Natural killer cell (primary cell): Measurements from ENCODE around the gene GABRB1. TPM values are rescaled to one million over a fixed set of nuclear protein-coding genes. Genes with fewer than 3 reads are reported as not detected.

Experiments
- ATAC-seq, 3 donors: fragments of 150-1000 bp in 2 of 3; fragments of 200-7000 bp in 1 of 3; cut with Tn5 transposase; 1 replicate in 1 of 3; 2 replicates in 2 of 3; pipeline ENCODE4 v1.10.0; 2021; ENCODE audit warnings: mild to moderate bottlenecking in 2 of 3, moderate library complexity in 2 of 3
- DNase-seq, 2 donors: peaks; one replicate each; pipeline versions ENCODE4 v3.0.0 to v3.0.0-alpha.2; 2013 to 2021; ENCODE audit warnings: mixed read lengths in 1 of 2
- H3K27ac ChIP-seq: one replicate; pipeline ENCODE4 v1.5.1; 2013; ENCODE audit warnings: mild to moderate bottlenecking, low read length
- H3K27me3 ChIP-seq: one replicate; pipeline ENCODE4 v1.6.1; 2013; ENCODE audit warnings: low read length; ENCODE audit not compliant: control insufficient read depth, insufficient read depth
- H3K36me3 ChIP-seq: one replicate; pipeline ENCODE4 v1.6.1; 2013; ENCODE audit warnings: low read length; ENCODE audit not compliant: control insufficient read depth, insufficient read depth
- H3K4me1 ChIP-seq: one replicate; pipeline ENCODE4 v1.6.1; 2013; ENCODE audit warnings: low read length; ENCODE audit not compliant: control insufficient read depth, insufficient read depth
- H3K4me3 ChIP-seq: one replicate; pipeline ENCODE4 v1.5.1; 2013; ENCODE audit warnings: low read length
- H3K9me3 ChIP-seq: one replicate; pipeline ENCODE4 v1.6.1; 2013; ENCODE audit warnings: low read length; ENCODE audit not compliant: control insufficient read depth, insufficient read depth
- H3K27ac Mint-ChIP-seq, 2 donors: one replicate each; pipeline ENCODE4 v1.8.0; 2022; ENCODE audit warnings: mild to moderate bottlenecking in 2 of 2, mixed read lengths in 2 of 2, moderate library complexity in 1 of 2
- H3K27me3 Mint-ChIP-seq, 2 donors: one replicate each; pipeline ENCODE4 v1.8.0; 2022; ENCODE audit warnings: low read depth in 2 of 2, mixed read lengths in 2 of 2
- H3K36me3 Mint-ChIP-seq: one replicate; pipeline ENCODE4 v1.8.0; 2022; ENCODE audit warnings: mixed read lengths
- H3K4me1 Mint-ChIP-seq, 2 donors: one replicate each; pipeline ENCODE4 v1.8.0; 2022; ENCODE audit warnings: mixed read lengths in 2 of 2
- H3K4me3 Mint-ChIP-seq: one replicate; pipeline ENCODE4 v1.8.0; 2022; ENCODE audit warnings: mild to moderate bottlenecking, moderate library complexity, mixed read lengths
- H3K9me3 Mint-ChIP-seq, 2 donors: one replicate each; pipeline ENCODE4 v1.8.0; 2022; ENCODE audit warnings: mixed read lengths in 2 of 2
- CTCF ChIP-seq: fragments of 200-600 bp; IDR thresholded peaks from one replicate; pipeline ENCODE4 v1.8.0; 2022; ENCODE audit warnings: antibody characterized with exemption
- WGBS: methylation state at CpG from one replicate; pipeline ENCODE4 v1.1.7; 2013; ENCODE audit warnings: missing lambda C conversion rate; ENCODE audit not compliant: insufficient coverage; 5-methylcytosine and 5-hydroxymethylcytosine counted together
- intact Hi-C: fragments of 100-400 bp; cut with micrococcal nuclease; formaldehyde crosslinking; loops from one replicate; pipeline ENCODE4 v1.14.2; 2022
- total RNA-seq, 4 donors: library from RNA; stranded (reverse); fragments of 120-200 nt in 1 of 4; gene quantifications; one replicate each; pipeline versions ENCODE4 v1.2.3 to v1.2.4, GENCODE V29; 2013 to 2022

The GABRB1 gene
- total RNA-seq, 3 donors from 2014 or later (not counting 1 experiment from before 2014, with no cell fraction given): not detected

GRCh38 chr4:47312170-47312569 is 280.8 kb downstream of the GABRB1 start:
- no peaks in the 10 kb centered on the region for H3K27me3 ChIP-seq
- ATAC-seq (no peak), DNase-seq (no peak)
- TF ChIP-seq CTCF: no peak
- no peak overlapping the region for H3K27ac Mint-ChIP-seq
- H3K4me3 Mint-ChIP-seq: no peak overlapping the region
- H3K4me1 ChIP-seq: no peaks in the 10 kb centered on the region
- H3K9me3 Mint-ChIP-seq: no peaks in the 10 kb centered on the region
- H3K27me3 Mint-ChIP-seq: peaks cover 0 to 3% of the 10 kb centered on the region in 2 donors
- H3K27ac ChIP-seq: no peak overlapping the region
- intact Hi-C loops: no loop called here
- no peak overlapping the region for H3K4me3 ChIP-seq
- no peaks in the 10 kb centered on the region for H3K36me3 Mint-ChIP-seq
- H3K36me3 ChIP-seq: no peaks in the 10 kb centered on the region
- 96% methylated on average over 2 of the region's 2 CpGs for WGBS
- H3K4me1 Mint-ChIP-seq: no peaks in the 10 kb centered on the region
- no peaks in the 10 kb centered on the region for H3K9me3 ChIP-seq

- ATAC-seq (no peak), DNase-seq (no peak)
- H3K36me3 ChIP-seq: no peaks in the 10 kb centered on the region
- Mint-ChIP-seq H3K9me3 (no peaks in the 10 kb centered on the region), H3K27me3 (peaks cover 0 to 3% of the 10 kb centered on the region in 2 donors), H3K4me3 (no peak overlapping the region), H3K27ac (no peak overlapping the region), H3K4me1 (no peaks in the 10 kb centered on the region), H3K36me3 (no peaks in the 10 kb centered on the region)
- no peak overlapping the region for H3K4me3 ChIP-seq
- no peak overlapping the region for H3K27ac ChIP-seq
- no peaks in the 10 kb centered on the region for H3K9me3 ChIP-seq
- H3K27me3 ChIP-seq: no peaks in the 10 kb centered on the region
- H3K4me1 ChIP-seq: no peaks in the 10 kb centered on the region
- TF ChIP-seq CTCF: no peak
- intact Hi-C loops: no loop called here
Measured at GRCh38 chr4:47313384-47313783, 282.0 kb downstream of the GABRB1 start.

GRCh38 chr4:47315346-47315745 is 284.0 kb downstream of the GABRB1 start:
- intact Hi-C loops: no loop called here
- Histone ChIP-seq H3K4me1 (no peaks in the 10 kb centered on the region), H3K27ac (no peak overlapping the region), H3K4me3 (no peak overlapping the region), H3K9me3 (no peaks in the 10 kb centered on the region), H3K36me3 (no peaks in the 10 kb centered on the region), H3K27me3 (no peaks in the 10 kb centered on the region)
- H3K4me3 Mint-ChIP-seq: no peak overlapping the region
- H3K9me3 Mint-ChIP-seq: no peaks in the 10 kb centered on the region
- no peak overlapping the region for H3K27ac Mint-ChIP-seq
- DNase-seq: no peak
- TF ChIP-seq CTCF: no peak
- no peaks in the 10 kb centered on the region for H3K4me1 Mint-ChIP-seq
- ATAC-seq: no peak
- H3K27me3 Mint-ChIP-seq: peaks cover 3 to 7% of the 10 kb centered on the region in 2 donors
- H3K36me3 Mint-ChIP-seq: no peaks in the 10 kb centered on the region

- Mint-ChIP-seq H3K27ac (no peak overlapping the region), H3K36me3 (no peaks in the 10 kb centered on the region), H3K27me3 (no peaks in the 10 kb centered on the region), H3K4me1 (no peaks in the 10 kb centered on the region), H3K9me3 (peaks cover 0 to 3% of the 10 kb centered on the region in 2 donors), H3K4me3 (no peak overlapping the region)
- TF ChIP-seq CTCF: no peak
- intact Hi-C loops: no loop called here
- no peaks in the 10 kb centered on the region for H3K27me3 ChIP-seq
- H3K9me3 ChIP-seq: no peaks in the 10 kb centered on the region
- no peak overlapping the region for H3K27ac ChIP-seq
- H3K36me3 ChIP-seq: no peaks in the 10 kb centered on the region
- no peak overlapping the region for H3K4me3 ChIP-seq
- no peaks in the 10 kb centered on the region for H3K4me1 ChIP-seq
- 96% methylated on average over 2 of the region's 3 CpGs for WGBS
- DNase-seq: no peak
- no peak for ATAC-seq
Measured at GRCh38 chr4:47326025-47326424, 294.7 kb downstream of the GABRB1 start.
